HG03520 (cell line): ENCODE results near the gene S100A16.

Experiments
- ATAC-seq: cut with Tn5 transposase; IDR thresholded peaks from one replicate; pipeline ENCODE4 v1.9.1; 2021; ENCODE audit warnings: mild to moderate bottlenecking, moderate library complexity; ENCODE audit not compliant: unreplicated experiment

The S100A16 gene

GRCh38 chr1:153616144-153616916, 3.4 kb upstream of the S100A16 start, which contains the start of gene S100A14:
S100A14 (minus strand) TSS chr1:153616325; CDS start chr1:153615858, 467 bp downstream.
- ATAC-seq = no peak

GRCh38 chr1:153615406-153615805, 2.5 kb upstream of the S100A16 start:
- no peak for ATAC-seq

- ATAC-seq = no peak
Measured at GRCh38 chr1:153614906-153615305, 2.0 kb upstream of the S100A16 start.

GRCh38 chr1:153614189-153614900, 1.4 kb upstream of the S100A16 start:
- ATAC-seq = no peak

DNA sequence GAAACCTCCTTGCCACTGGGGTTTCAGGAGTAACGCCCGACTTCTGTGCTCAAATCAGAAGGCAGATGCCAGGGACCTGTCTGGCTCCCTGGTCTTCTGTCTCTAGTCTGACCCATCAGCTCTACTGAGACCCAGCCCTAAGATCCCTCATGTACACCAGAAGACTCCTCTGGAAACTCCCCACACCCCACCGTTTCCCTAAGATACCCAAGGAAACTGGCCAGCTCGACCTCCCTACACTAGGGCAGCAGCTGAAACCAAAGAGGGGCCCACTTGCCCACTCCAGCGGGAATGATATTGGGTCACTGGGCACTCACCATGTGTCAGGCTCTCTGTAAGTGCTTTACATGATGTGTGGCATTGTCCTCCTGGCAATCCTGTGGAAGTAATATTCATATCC, 469 bp upstream of the S100A16 start:
- ATAC-seq = no peak

DNA sequence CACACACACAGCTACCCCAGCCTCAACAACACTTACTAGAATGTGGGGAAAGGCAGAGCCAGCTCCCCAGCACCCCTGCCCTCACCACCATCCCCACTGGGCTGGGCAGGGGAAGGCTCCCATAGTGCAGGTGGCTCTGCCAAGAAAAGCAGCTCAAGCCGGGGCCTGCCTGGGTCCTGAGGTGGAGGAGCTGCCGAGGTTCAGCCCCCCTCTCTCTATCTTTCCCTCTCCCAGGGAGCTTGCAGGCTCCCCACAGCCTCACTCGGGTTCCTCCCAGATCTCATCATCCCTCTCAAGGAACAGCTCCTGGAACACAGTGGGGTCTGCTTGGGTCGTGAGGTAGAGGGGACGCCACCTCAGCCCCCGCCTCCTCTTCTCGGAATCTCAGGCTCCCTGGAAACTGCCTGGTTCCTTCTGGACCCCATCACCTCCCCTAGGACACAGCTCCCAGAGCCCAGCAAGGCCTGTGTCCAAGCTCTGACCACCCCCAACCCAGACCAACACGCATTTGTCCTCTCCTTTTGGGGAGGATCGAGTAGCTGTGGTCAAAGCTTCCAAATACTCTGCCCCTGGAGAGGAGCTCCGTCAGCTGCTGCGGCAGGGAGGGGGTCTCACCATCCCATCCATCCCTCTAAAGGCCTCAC, 704 bp downstream of the S100A16 start:
- ATAC-seq = no peak

DNA sequence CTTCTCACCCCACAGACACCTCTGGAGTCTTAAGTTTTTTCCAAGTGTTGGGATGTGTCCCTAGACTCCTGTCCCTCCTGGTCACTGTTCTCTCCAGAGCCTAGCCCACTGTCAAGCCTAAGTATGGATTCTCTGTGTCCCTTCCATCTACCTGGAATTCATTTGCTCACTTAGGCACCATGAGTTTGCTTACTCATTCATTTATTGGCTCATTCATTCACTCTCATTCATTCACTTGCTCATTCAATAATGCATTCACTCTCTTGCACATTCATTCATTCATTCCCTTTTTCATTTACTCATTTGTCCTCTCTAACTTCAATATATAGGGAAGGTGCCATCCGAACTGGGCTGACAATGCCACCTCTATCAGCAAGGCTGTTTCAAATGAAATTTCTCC, 1.6 kb downstream of the S100A16 start:
- no peak for ATAC-seq

GRCh38 chr1:153610811-153611301, 2.1 kb downstream of the S100A16 start:
- ATAC-seq = no peak

DNA sequence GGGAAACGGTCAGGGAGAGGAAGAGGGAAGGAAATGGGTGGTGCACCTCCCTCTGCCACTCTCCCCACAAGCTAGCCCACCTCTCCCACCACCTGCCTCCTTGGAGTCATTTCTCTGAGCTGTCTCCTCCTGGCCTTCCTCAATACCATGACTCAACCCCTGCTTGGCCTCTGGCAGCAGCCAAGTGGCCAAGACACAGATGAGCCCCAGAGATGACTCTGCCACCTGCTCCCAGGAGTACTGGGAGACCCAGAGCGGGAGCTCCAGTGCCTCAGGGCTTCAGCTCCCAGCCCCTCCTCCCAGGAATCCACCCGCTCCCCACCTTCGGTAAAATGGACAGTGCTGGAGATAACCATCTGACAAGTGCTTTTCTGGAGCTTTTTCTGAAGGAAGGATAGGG, 2.6 kb downstream of the S100A16 start:
- no peak for ATAC-seq

GRCh38 chr1:153609585-153609907, 3.4 kb downstream of the S100A16 start:
- no peak for ATAC-seq

GRCh38 chr1:153608742-153609584, 4.0 kb downstream of the S100A16 start:
- ATAC-seq = no peak

DNA sequence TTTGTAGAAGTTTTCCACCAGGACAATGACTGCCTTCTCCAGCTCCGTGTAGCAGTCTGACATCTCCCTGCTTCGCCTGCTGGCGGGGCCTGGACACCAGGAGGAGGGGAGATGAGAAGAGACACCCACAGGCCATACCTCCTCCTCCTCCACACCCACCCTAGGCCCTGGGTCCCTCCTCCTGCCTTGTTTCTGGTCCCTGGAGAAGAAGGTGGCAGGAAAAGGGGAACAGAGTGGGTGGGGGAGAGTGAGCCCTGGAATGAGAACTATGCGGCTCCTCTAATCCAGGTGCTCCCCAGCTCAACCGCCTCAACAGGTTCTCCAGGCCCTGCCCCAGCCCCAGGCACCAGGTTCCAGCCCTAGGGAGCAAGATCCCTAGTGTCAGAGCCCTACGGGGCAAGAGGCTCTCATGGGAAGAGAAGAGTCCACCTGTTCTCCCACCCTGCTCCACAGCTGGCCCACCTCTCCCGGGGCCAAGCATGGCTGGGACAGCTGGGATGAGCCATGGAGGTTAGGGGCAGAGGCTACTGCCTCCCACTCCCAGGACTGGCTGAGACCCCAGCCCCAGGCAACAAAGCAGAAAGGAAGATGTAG, 4.8 kb downstream of the S100A16 start:
- ATAC-seq = no peak

GRCh38 chr1:153607381-153607780, 5.6 kb downstream of the S100A16 start:
- ATAC-seq = no peak

- no peak for ATAC-seq
Measured at GRCh38 chr1:153606194-153606593, 6.7 kb downstream of the S100A16 start.

- no peak for ATAC-seq
Measured at GRCh38 chr1:153602749-153603148, 10.2 kb downstream of the S100A16 start.

DNA sequence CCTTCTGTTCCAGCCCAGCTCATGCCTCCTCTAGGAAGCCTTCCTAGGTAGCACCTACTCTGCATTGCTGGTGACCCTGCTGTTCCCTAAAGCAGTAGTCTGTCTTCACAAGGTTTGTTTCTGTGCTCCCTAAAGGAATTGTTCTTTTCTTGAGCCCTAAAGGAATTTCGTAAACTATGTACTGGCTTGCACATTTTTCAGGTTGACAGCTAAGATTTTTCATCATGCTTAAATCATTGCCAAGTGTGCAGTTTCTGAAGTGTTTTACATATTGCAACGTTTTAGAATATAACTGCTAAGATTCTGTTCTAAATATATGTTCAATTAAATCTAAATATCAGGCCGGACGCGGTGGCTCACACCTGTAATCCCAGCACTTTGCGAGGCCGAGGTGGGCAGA, 13.1 kb downstream of the S100A16 start:
- no peak for ATAC-seq

- peak; percentile 97 for ATAC-seq
Measured at GRCh38 chr1:153598309-153599172, 14.4 kb downstream of the S100A16 start.

DNA sequence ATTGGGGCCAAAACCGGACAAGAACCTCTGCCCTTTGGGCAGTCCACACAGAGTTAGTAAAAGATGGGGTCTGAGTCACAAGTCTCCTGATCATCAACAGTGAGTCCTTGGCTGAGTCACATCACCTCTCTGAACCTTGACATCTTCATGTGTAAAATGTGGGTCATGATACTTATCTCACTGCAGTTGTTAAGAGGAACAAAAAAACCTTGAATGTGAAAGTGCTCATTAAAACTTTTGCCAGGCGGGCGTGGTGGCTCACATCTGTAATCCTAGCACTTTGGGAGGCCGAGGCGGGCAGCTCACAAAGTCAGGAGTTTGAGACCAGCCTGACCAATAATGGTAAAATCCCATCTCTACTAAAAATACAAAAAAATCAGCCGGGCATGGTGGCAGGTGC, 15.7 kb downstream of the S100A16 start:
- no peak for ATAC-seq

DNA sequence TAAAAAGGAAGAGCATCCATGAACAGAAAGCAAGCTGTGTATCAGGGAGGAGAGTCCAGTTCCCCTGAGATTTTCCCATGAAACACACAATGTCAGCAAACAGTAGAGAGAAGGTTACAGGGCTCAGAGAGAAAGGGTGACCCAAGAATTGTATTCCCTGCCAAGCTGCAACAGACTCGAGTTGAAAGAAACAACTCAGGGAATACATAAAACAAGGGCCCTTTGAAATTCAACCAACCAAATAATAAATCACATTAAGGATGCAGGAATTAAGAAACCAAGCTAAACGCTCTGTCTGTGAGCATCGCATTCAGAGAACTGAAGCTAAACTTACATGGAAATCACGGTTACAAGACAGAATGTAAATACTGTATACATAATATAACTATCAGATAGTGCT, 20.2 kb downstream of the S100A16 start:
- ATAC-seq = no peak

DNA sequence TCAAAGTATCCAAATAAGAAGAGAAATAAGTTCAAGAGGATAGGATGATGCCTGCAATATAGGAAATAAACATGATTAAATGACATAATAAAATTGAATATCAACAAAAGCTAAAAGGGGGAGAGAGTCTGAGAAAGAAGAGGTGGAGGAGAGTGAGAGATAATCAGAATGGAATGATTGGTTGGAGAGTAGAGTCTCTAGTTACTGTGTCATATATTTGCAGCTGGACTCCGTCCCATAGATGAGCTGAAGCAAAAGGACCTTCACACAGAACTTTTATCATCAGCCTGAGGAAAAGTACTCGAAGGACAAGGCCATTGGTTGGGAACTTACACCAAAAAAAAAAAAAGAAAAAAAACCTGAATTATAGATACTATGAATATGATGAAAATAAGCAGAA, 24.5 kb downstream of the S100A16 start:
- ATAC-seq = no peak
